GM12878 (cell line): ENCODE data around the gene RERE.

Experiments
- FOXK2 ChIP-seq: fragments of 450-650 bp; IDR thresholded peaks from 2 replicates; pipeline ENCODE4 v1.6.1; 2017; ENCODE audit warnings: mild to moderate bottlenecking, moderate library complexity
- POLR2AphosphoS5 ChIP-seq: IDR thresholded peaks from 2 replicates; pipeline ENCODE4 v1.6.1; 2011; ENCODE audit warnings: mild to moderate bottlenecking, low read length, inconsistent platforms
- TBL1XR1 ChIP-seq: IDR thresholded peaks from 2 replicates; pipeline ENCODE4 v1.6.1; 2012; ENCODE audit warnings: low read depth, low read length, improper control_type of control experiment
- TCF3 ChIP-seq: IDR thresholded peaks from 2 replicates; pipeline ENCODE4 v1.6.1; 2012; ENCODE audit warnings: low read depth, mild to moderate bottlenecking, low read length, borderline replicate concordance; ENCODE audit not compliant: insufficient read depth
- TF ChIP-seq, protein P1 (sequence below): IDR thresholded peaks from 2 replicates; pipeline ENCODE4 v1.6.1; 2012; ENCODE audit warnings: low read depth, low read length, improper control_type of control experiment
- TF ChIP-seq, protein P2 (sequence below), 3 experiments: IDR thresholded peaks in 2 of 3; conservative IDR thresholded peaks in 1 of 3; 2 replicates each; pipeline ENCODE4 v1.5.1; 2011; ENCODE audit warnings: low read depth in 3 of 3, low read length in 3 of 3, mild to moderate bottlenecking in 3 of 3, control low read depth in 2 of 3, moderate library complexity in 2 of 3, inconsistent platforms in 1 of 3, mixed read lengths in 1 of 3; ENCODE audit not compliant: control insufficient read depth in 2 of 3, insufficient read depth in 1 of 3; ENCODE audit errors: extremely low read depth in 1 of 3

DNA sequence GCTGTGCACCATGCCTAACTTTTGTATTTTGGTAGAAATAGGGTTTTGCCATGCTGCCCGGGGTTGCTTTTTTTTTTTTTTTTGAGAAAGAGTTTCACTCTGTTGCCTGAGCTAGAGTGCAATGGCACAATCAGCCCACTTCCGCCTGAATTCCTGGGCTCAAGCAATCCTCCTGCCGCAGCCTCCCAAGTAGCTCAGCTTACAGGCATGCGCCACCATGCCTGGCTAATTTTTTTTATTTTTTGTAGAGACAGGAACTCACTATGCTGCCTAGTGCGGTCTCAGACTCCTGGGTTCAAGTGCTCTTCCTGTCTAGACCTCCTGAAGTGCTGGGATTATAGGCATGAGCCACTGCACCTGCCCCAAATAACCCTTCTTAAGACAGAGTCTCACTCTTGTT lies 346.0 kb downstream of the RERE start:
- TF ChIP-seq POLR2AphosphoS5 (no peak), TCF3 (no peak), FOXK2 (no peak), TBL1XR1 (no peak)
- TF ChIP-seq, protein P1, sequence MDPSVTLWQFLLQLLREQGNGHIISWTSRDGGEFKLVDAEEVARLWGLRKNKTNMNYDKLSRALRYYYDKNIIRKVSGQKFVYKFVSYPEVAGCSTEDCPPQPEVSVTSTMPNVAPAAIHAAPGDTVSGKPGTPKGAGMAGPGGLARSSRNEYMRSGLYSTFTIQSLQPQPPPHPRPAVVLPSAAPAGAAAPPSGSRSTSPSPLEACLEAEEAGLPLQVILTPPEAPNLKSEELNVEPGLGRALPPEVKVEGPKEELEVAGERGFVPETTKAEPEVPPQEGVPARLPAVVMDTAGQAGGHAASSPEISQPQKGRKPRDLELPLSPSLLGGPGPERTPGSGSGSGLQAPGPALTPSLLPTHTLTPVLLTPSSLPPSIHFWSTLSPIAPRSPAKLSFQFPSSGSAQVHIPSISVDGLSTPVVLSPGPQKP = no peak
- TF ChIP-seq, protein P2, sequence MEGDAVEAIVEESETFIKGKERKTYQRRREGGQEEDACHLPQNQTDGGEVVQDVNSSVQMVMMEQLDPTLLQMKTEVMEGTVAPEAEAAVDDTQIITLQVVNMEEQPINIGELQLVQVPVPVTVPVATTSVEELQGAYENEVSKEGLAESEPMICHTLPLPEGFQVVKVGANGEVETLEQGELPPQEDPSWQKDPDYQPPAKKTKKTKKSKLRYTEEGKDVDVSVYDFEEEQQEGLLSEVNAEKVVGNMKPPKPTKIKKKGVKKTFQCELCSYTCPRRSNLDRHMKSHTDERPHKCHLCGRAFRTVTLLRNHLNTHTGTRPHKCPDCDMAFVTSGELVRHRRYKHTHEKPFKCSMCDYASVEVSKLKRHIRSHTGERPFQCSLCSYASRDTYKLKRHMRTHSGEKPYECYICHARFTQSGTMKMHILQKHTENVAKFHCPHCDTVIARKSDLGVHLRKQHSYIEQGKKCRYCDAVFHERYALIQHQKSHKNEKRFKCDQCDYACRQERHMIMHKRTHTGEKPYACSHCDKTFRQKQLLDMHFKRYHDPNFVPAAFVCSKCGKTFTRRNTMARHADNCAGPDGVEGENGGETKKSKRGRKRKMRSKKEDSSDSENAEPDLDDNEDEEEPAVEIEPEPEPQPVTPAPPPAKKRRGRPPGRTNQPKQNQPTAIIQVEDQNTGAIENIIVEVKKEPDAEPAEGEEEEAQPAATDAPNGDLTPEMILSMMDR (IDR thresholded peaks at IDR 0.05 in 2 of 3, conservative IDR thresholded peaks at IDR 0.05 in 1 of 3; ENCODE audit: control insufficient read depth in 2 of 3, extremely low read depth in 1 of 3, insufficient read depth in 1 of 3, low read depth in 3 of 3, low read length in 3 of 3) = no peak
